Upper lobe of left lung (tissue), 4 donors: ENCODE results near the gene GPC4.

Experiments
- CTCF ChIP-seq, 6 experiments: fragments of 450-650 bp in 4 of 6; fragments of 200-600 bp in 2 of 6; sonication (generic) in 2 of 6; IDR thresholded peaks; one replicate each; pipeline ENCODE4 v1.5.1; 2016 to 2019; ENCODE audit warnings: antibody characterized with exemption in 6 of 6
- POLR2A ChIP-seq, 4 donors: fragments of 450-650 bp; IDR thresholded peaks; one replicate each; pipeline ENCODE4 v1.5.1; 2016 to 2017; ENCODE audit warnings: antibody characterized with exemption in 4 of 4, mild to moderate bottlenecking in 2 of 4
- POLR2AphosphoS5 ChIP-seq, 2 donors: sonication (generic); formaldehyde crosslinking; IDR thresholded peaks; one replicate each; pipeline ENCODE4 v1.5.1; 2017; ENCODE audit warnings: antibody characterized with exemption in 2 of 2

GRCh38 chrX:133415276-133416105 is at the start of gene GPC4:
- TF ChIP-seq POLR2A (IDR thresholded peaks at IDR 0.05): peak in 3 of 4 donors; percentile 18 to 65 (median 28)
- peak in 2 of 6 experiments; percentile 6 to 19 for TF ChIP-seq CTCF (IDR thresholded peaks at IDR 0.05)
- TF ChIP-seq POLR2AphosphoS5 (IDR thresholded peaks at IDR 0.05): peak in 1 of 2 donors; percentile 60
